Skeletal muscle satellite cell (primary cell): ENCODE measurements around the gene MYO7B.

Experiments used
- H3K27me3 ChIP-seq: 2 replicates; pipeline ENCODE4 v1.7.0; 2013; ENCODE audit warnings: low read length; ENCODE audit not compliant: control insufficient read depth, insufficient read depth
- H3K36me3 ChIP-seq: 2 replicates; pipeline ENCODE4 v1.7.0; 2013; ENCODE audit warnings: mild to moderate bottlenecking, control low read depth, low read length; ENCODE audit not compliant: insufficient read depth
- H3K4me1 ChIP-seq: 2 replicates; pipeline ENCODE4 v1.7.0; 2013; ENCODE audit warnings: low read length; ENCODE audit not compliant: control insufficient read depth, insufficient read depth
- H3K4me2 ChIP-seq: 2 replicates; pipeline ENCODE4 v1.7.0; 2013; ENCODE audit warnings: mild to moderate bottlenecking, low read length
- H3K4me3 ChIP-seq: 2 replicates; pipeline ENCODE4 v1.7.0; 2013; ENCODE audit warnings: low read length
- H3K9ac ChIP-seq: 2 replicates; pipeline ENCODE4 v1.7.0; 2013; ENCODE audit warnings: mild to moderate bottlenecking, low read depth, low read length, moderate library complexity
- H3K9me3 ChIP-seq: replicated peaks from 2 replicates; pipeline ENCODE4 v1.7.0; 2013; ENCODE audit warnings: mild to moderate bottlenecking, control low read depth, low read length

The MYO7B gene

GRCh38 chr2:127633556-127634065, 98.1 kb downstream of the MYO7B start:
- H3K4me1 ChIP-seq, result peaks cover 31% of the 10 kb centered on the region

GRCh38 chr2:127634066-127634617, 98.7 kb downstream of the MYO7B start:
- peak overlapping the region; percentile 44 for H3K9ac ChIP-seq
- H3K4me1 ChIP-seq, result peaks cover 35% of the 10 kb centered on the region
- H3K4me3 ChIP-seq, result no peak overlapping the region

More at GRCh38 chr2:127633556-127634065, 98.1 kb downstream of the MYO7B start:
- H3K9ac ChIP-seq, result peak overlapping the region; percentile 44
- H3K27me3 ChIP-seq, result no peaks in the 10 kb centered on the region
- no peaks in the 10 kb centered on the region for H3K9me3 ChIP-seq
- peaks cover 3% of the 10 kb centered on the region for H3K36me3 ChIP-seq
- H3K4me2 ChIP-seq, result no peak overlapping the region
- H3K4me3 ChIP-seq, result no peak overlapping the region

GRCh38 chr2:127634626-127635379, 99.3 kb downstream of the MYO7B start:
- H3K9ac ChIP-seq, result no peak overlapping the region
- H3K4me3 ChIP-seq, result no peak overlapping the region
- no peaks in the 10 kb centered on the region for H3K27me3 ChIP-seq
- no peak overlapping the region for H3K4me2 ChIP-seq
- peaks cover 37% of the 10 kb centered on the region for H3K4me1 ChIP-seq
- H3K9me3 ChIP-seq, result no peaks in the 10 kb centered on the region
- H3K36me3 ChIP-seq, result peaks cover 3% of the 10 kb centered on the region

More at GRCh38 chr2:127634066-127634617, 98.7 kb downstream of the MYO7B start:
- peaks cover 3% of the 10 kb centered on the region for H3K36me3 ChIP-seq
- H3K27me3 ChIP-seq, result no peaks in the 10 kb centered on the region
- H3K4me2 ChIP-seq, result no peak overlapping the region
- H3K9me3 ChIP-seq, result no peaks in the 10 kb centered on the region

- Histone ChIP-seq H3K4me3 (no peak overlapping the region), H3K36me3 (peaks cover 3% of the 10 kb centered on the region), H3K4me1 (peaks cover 42% of the 10 kb centered on the region), H3K9me3 (no peaks in the 10 kb centered on the region), H3K27me3 (no peaks in the 10 kb centered on the region), H3K9ac (no peak overlapping the region), H3K4me2 (no peak overlapping the region)
These were observed 100.1 kb downstream of the MYO7B start for GRCh38 chr2:127635380-127636237.

- H3K27me3 ChIP-seq, result no peaks in the 10 kb centered on the region
- H3K4me1 ChIP-seq, result peaks cover 42% of the 10 kb centered on the region
- no peak overlapping the region for H3K9ac ChIP-seq
- H3K4me3 ChIP-seq, result no peak overlapping the region
- H3K9me3 ChIP-seq, result no peaks in the 10 kb centered on the region
- no peak overlapping the region for H3K4me2 ChIP-seq
- H3K36me3 ChIP-seq, result peaks cover 3% of the 10 kb centered on the region
These were observed 101.1 kb downstream of the MYO7B start for GRCh38 chr2:127636248-127637235.

GRCh38 chr2:127637236-127637630, 101.8 kb downstream of the MYO7B start:
- peak overlapping the region; percentile 60 for H3K4me2 ChIP-seq
- peak overlapping the region; percentile 37 for H3K4me3 ChIP-seq
- H3K9ac ChIP-seq, result peak overlapping the region; percentile 61

GRCh38 chr2:127637725-127638252, 102.3 kb downstream of the MYO7B start:
- peaks cover 3% of the 10 kb centered on the region for H3K36me3 ChIP-seq
- H3K4me1 ChIP-seq, result peaks cover 42% of the 10 kb centered on the region
- no peaks in the 10 kb centered on the region for H3K9me3 ChIP-seq
- peak overlapping the region; percentile 60 for H3K4me2 ChIP-seq
- H3K4me3 ChIP-seq, result peak overlapping the region; percentile 37
- no peaks in the 10 kb centered on the region for H3K27me3 ChIP-seq
- H3K9ac ChIP-seq, result peak overlapping the region; percentile 61

More at GRCh38 chr2:127637236-127637630, 101.8 kb downstream of the MYO7B start:
- Histone ChIP-seq H3K36me3 (peaks cover 3% of the 10 kb centered on the region), H3K4me1 (peaks cover 42% of the 10 kb centered on the region), H3K27me3 (no peaks in the 10 kb centered on the region), H3K9me3 (no peaks in the 10 kb centered on the region)

- Histone ChIP-seq H3K9ac (no peak overlapping the region), H3K9me3 (no peaks in the 10 kb centered on the region), H3K4me1 (peaks cover 39% of the 10 kb centered on the region), H3K36me3 (peaks cover 3% of the 10 kb centered on the region), H3K4me3 (no peak overlapping the region), H3K27me3 (no peaks in the 10 kb centered on the region), H3K4me2 (no peak overlapping the region)
These were observed 103.1 kb downstream of the MYO7B start for GRCh38 chr2:127638361-127639110.

GRCh38 chr2:127639111-127639474, 103.6 kb downstream of the MYO7B start:
- no peak overlapping the region for H3K9ac ChIP-seq
- H3K9me3 ChIP-seq, result no peaks in the 10 kb centered on the region
- no peak overlapping the region for H3K4me3 ChIP-seq
- H3K27me3 ChIP-seq, result no peaks in the 10 kb centered on the region
- peaks cover 3% of the 10 kb centered on the region for H3K36me3 ChIP-seq
- H3K4me2 ChIP-seq, result no peak overlapping the region
- H3K4me1 ChIP-seq, result peaks cover 34% of the 10 kb centered on the region
